Brain microvascular endothelial cell (primary cell): ENCODE results near the gene SNED1.
"Not testable (repeated sequence)": the region's sequence is repeated elsewhere in the genome, so short reads cannot be mapped to it uniquely, and the experiment has no call there.

ENCODE experiments used
- DNase-seq: peaks from one replicate; pipeline ENCODE4 v3.0.0-alpha.2; 2020
- H3K27ac ChIP-seq: fragments of 250-450 bp; sonication (Bioruptor Pico); 2 replicates; pipeline ENCODE4 v1.5.1; 2020; ENCODE audit warnings: mild to moderate bottlenecking, moderate library complexity
- H3K27me3 ChIP-seq: fragments of 250-450 bp; sonication (Bioruptor Pico); replicated peaks from 2 replicates; pipeline ENCODE4 v1.5.1; 2020; ENCODE audit warnings: mild to moderate bottlenecking
- H3K36me3 ChIP-seq: fragments of 250-450 bp; sonication (Bioruptor Pico); replicated peaks from 2 replicates; pipeline ENCODE4 v1.5.1; 2020; ENCODE audit warnings: mild to moderate bottlenecking
- H3K4me3 ChIP-seq: 2 replicates; pipeline ENCODE4 v1.5.1; 2011; ENCODE audit warnings: low read depth, mild to moderate bottlenecking, control low read depth, low read length, moderate library complexity
- in situ Hi-C: cut with HindIII; loops from 2 replicates; pipeline ENCODE4 v1.10.0; 2017; ENCODE audit warnings: low sequenced_read_pairs, low pct_ligation_motif_present
- TF ChIP-seq, protein P1 (sequence below): IDR thresholded peaks from 2 replicates; pipeline ENCODE4 v1.5.1; 2011; ENCODE audit warnings: low read depth, mild to moderate bottlenecking, moderate library complexity, low read length, control low read depth, inconsistent platforms; ENCODE audit errors: missing control alignments

The SNED1 gene

DNA sequence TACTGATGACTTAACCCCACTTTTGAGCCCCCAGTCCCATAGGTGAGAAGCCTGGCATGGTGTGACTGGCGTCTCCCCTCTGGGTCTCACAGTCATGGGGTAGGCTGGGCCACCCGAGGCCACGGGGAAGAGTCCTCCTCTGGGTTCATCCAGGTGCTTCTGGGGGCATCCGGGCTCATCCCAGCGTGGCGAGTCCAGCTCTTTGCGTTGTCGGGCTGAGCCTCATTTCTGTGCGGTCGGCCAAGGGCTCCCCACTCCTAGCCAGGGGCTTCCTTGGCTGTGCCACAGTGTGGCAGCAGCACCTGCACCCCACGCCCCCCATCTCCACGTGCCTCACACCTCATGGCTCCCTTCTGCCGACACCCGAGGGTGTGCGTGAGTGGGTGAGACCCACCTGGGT is 27.6 kb upstream of the SNED1 start:
- Histone ChIP-seq H3K27ac (no peak overlapping the region), H3K27me3 (peaks cover 13% of the 10 kb centered on the region), H3K4me3 (no peak overlapping the region), H3K36me3 (no peaks in the 10 kb centered on the region)
- in situ Hi-C loops, result no loop called here
- TF ChIP-seq, protein P1, sequence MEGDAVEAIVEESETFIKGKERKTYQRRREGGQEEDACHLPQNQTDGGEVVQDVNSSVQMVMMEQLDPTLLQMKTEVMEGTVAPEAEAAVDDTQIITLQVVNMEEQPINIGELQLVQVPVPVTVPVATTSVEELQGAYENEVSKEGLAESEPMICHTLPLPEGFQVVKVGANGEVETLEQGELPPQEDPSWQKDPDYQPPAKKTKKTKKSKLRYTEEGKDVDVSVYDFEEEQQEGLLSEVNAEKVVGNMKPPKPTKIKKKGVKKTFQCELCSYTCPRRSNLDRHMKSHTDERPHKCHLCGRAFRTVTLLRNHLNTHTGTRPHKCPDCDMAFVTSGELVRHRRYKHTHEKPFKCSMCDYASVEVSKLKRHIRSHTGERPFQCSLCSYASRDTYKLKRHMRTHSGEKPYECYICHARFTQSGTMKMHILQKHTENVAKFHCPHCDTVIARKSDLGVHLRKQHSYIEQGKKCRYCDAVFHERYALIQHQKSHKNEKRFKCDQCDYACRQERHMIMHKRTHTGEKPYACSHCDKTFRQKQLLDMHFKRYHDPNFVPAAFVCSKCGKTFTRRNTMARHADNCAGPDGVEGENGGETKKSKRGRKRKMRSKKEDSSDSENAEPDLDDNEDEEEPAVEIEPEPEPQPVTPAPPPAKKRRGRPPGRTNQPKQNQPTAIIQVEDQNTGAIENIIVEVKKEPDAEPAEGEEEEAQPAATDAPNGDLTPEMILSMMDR, result no peak
- DNase-seq, result no peak

DNA sequence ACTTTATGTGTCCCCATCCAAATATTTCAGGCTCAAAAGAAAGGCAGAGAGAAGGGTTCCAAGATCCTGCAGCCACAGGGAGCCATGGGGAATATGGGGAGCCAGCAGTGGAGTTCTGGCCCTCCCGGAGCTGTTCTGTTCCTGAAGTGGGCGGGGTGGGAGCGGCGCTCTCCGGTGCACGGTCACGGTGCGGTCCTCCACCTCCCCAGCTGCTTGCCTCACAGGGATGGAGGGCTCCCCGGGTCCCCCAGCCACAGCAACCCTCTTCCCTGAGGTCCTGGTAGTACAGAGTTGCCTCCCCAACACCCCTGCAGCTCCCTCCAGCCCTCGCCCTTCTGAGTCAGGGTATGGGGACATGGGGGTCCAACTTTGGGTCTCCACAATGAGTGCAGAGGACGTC is 26.2 kb upstream of the SNED1 start:
- Histone ChIP-seq H3K27me3 (peaks cover 14% of the 10 kb centered on the region), H3K27ac (no peak overlapping the region), H3K36me3 (no peaks in the 10 kb centered on the region), H3K4me3 (no peak overlapping the region)
- DNase-seq, result no peak
- TF ChIP-seq, protein P1, result no peak
- in situ Hi-C loops, result no loop called here

DNA sequence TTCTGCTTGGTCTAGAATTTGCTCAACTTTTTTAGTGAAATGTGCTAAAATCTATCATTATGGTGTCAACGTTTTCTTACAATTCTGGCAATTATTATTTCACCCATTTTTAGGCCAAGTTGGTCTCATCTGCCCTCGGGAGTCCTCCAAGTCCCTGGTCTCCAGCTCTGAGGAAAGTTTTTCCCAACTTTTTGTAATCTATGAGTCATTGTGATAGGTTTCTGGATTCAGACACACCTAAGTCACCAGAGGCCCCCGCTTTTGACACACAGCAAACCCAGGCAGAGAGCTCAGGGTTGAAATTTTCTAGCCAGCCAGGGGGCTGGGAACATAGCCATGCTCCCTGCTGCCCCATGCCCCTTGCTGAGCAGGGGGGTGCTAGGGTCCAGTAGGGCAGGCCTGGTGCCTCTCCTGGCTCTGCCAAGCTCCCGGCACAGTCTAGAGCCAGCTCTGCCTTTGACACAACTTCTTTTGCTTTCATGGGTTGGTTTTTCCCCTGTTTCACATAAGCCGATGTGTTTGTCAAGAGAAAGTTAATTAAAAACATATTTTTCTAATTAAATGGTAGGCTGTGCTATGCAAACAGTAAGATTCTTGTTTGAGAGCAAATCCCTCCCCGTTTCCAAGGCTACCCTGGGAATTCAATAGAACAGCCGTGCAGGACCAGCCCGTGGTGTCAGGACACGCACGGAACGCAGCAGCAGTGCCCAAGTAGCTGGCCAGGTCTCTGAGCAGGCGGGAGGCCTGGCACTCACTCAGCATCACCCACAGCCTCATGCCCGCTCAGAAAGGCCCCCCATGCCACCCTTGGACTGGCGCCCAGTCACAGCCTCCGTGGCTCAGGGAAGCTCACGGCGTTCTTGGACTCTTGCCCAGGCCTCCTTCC is 25.5 kb upstream of the SNED1 start:
- in situ Hi-C loops, result no loop called here
- Histone ChIP-seq H3K36me3 (no peaks in the 10 kb centered on the region), H3K27ac (no peak overlapping the region), H3K4me3 (no peak overlapping the region), H3K27me3 (peaks cover 14% of the 10 kb centered on the region)
- DNase-seq, result no peak
- TF ChIP-seq, protein P1, result no peak

DNA sequence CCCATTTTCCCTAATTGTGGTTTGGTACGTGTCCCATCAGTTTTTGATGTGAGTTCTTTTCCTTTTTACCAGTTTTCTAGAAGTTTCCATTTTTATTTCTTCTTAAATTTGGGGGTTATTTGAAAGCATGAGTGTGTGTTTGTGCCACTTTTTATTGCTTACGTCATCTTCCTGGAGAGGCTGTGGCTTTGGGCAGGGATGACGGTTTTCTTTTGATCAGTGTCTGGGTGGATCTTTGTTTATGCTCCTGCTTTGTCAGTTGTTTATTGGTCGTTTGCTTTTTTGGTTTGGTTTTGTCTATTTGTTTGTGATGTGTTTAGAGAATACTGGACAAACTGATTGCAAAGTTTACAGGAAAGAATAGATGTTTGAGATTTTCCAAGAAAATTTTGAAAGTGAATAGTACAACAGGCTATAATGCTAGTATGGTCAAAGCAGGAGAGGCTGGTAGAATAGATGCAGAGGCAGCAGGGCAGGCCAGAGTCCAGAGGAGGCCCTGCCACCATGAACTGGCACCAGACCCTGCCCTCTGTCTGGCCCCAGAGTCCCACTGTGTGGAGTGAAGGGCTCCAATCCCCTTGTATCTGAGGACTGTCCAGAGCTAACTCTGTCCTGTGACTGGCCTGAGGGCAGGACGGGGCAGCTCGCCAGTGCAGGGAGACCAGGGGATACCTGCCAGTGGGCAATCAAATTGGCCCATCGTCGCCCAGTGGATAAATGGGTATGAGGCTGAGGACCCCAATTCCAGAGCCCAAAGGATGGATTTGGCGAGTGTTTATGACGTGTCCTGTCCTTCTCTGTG is 23.4 kb upstream of the SNED1 start:
- H3K36me3 ChIP-seq, result no peaks in the 10 kb centered on the region
- TF ChIP-seq, protein P1, result no peak
- DNase-seq, result no peak
- no peak overlapping the region for H3K4me3 ChIP-seq
- H3K27me3 ChIP-seq, result peaks cover 14% of the 10 kb centered on the region
- H3K27ac ChIP-seq, result no peak overlapping the region
- in situ Hi-C loops, result no loop called here

DNA sequence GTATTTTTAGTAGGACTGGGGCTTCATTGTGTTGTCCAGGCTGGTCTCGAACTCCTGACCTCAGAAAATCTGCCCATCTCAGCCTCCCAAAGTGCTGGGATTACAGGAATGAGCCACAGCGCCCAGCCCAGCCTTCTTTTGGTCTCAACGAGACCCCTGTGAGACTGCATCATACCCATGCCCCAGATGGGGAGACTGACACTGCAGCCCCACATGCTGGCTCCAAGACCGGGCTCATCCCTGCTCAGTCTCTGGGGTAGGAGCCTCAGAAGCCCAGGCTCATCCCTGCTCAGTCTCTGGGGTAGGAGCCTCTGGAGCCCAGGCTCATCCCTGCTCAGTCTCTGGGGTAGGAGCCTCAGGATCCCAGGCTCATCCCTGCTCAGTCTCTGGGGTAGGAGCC is 22.5 kb upstream of the SNED1 start:
- H3K27ac ChIP-seq, H3K36me3 ChIP-seq, DNase-seq, in situ Hi-C loops, H3K4me3 ChIP-seq: not testable (repeated sequence)
- H3K27me3 ChIP-seq, result peaks cover 14% of the 10 kb centered on the region

DNA sequence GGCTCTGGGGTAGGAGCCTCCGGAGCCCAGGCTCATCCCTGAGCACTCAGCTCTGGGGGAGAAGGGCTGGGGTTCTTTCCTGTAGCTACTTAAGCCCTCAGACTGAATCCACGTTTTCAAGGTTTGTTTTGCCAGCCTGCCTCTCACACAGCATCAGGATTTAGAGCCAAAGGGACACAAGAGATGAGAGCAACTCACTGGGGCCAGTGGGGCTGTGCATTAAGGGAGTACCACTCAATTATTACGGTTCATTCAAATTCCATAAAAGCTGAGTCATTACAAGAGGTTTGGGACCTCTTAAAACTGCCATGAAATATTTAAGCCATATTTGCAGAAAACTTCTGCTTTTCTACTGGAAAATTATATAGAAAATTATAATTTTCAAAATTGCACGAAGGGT is 17.1 kb upstream of the SNED1 start:
- H3K27me3 ChIP-seq, result peaks cover 10% of the 10 kb centered on the region
- DNase-seq, result no peak
- no peaks in the 10 kb centered on the region for H3K36me3 ChIP-seq
- H3K4me3 ChIP-seq, result no peak overlapping the region
- TF ChIP-seq, protein P1, result no peak
- in situ Hi-C loops, result no loop called here
- H3K27ac ChIP-seq, result no peak overlapping the region
